ENCODE measurements around the gene CDC42EP3.
A peak's percentile ranks its signal among the peaks of the same experiment; 100 is the strongest.

The CDC42EP3 gene

DNA sequence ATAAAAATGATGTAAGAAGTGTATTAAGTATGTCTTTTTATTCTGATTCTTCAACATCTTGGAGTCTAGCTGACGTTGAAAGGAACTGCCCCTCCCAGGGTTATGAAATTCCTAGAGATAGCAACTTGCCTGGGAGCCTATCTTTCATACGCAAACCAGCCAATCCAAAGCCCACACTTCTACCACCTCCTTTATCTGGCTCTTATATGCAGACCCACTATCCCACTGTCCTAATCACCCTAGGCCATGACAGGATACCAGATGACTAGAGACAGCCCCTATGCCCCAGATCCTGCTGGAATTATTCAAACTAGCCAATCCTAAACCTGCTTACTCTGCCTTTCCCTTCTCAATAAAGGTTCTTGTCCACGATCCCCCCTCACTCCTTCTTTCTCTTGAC is 11.8 kb upstream of the CDC42EP3 start:
- DNase-seq: no peak

DNA sequence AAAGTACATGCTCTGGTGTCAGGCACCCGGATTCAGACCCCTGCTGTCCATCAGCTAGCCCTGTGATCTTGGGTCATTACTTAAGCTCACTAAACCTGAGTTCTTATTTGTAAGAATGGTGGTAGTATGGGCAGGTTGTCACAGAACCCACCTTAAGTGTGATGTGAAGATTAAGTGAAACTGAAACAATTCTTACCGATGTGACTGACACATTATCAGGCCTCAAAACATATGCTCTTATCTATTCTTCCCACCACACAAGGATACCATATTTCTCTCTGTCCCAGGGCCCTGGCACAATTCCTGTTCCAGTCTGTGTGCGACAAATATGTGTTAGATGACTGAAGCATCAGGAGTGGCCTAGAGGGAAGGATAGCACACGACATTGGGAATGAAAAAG is 11.0 kb upstream of the CDC42EP3 start:
- DNase-seq: no peak

- DNase-seq: no peak
Measured at GRCh38 chr2:37681587-37681986, 10.1 kb upstream of the CDC42EP3 start.

DNA sequence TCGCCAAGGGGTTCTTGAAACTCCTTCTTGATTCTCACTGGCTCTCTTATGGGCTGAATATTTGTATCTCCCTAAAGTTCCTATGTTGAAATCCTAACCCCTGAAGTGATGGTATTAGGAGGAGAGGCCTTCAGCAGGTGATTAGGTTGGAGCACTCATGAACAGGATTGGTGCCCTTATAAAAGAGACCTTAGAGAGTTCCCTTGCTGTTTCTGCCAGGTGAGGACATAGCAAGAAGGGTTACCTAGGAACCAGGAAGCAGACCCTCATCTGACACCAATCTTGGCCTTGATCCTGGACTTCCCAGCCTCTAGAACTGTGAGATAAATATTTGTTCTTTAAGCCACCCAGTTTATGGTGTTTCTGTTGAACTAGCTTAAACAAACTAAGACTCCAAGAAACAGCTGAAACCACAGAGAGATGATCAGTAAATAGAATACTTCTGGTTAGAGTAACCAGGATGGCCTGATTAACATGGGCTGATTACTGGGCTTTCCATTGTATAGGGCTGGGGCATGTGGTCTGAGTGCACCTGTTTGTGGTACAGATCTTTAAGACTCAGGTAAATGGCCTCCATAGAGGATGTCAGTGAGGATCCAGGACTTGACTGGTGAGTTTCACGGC is 7.7 kb upstream of the CDC42EP3 start:
- no peak for DNase-seq

DNA sequence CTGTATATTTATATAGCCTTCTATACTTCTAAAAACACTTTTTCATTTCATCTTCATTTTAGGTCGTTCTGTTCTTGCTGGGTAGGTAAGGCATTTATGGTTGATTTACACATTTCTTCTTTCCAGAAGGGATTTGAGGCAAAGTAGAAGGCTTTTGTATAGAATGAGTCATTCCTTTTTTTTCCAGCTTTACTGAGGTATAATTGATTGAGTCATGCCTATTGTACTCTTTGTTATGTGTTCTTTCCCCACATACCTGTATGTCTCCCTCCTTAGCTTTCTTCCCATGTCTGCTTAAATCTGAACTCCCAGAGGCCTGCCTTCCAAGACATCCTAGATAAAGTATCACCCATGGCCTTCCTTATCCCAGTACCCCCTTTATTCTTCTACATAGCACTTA is 4.8 kb upstream of the CDC42EP3 start:
- DNase-seq: no peak

DNA sequence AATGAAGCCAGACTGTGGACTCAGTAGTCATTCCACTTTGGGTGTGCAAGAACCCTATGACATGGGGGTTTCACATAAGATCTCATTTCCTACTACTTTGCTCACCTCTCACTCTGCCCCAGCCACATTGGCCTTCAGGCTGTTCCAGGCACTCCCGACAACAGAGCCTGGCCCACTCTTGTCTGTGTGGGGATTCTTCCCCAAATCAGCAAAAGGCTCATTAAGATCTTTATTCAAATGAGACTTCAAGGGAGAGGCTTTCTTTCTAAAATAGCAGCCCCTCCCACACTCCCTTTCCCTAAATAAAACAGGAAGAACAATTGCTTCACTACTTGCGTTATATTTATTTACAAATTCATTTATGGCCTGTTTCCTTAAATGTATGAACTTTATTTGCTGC is 3.5 kb upstream of the CDC42EP3 start:
- DNase-seq: no peak

DNA sequence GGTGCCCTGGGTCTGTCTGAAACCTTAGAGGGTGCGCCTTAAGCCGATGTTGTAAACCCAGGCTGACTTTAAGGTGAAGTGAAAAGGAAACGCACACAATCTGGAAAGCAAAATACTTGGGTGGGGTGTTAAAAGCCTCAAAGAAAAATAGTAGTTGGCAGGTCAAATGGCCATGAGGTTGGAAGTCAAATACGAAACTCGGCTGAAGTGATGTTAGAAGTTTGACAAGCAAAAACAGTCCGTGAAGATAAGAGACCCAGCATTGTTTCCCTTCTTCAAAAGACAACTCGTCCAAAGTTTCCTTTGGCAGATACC is 1.4 kb upstream of the CDC42EP3 start:
- DNase-seq: no peak

DNA sequence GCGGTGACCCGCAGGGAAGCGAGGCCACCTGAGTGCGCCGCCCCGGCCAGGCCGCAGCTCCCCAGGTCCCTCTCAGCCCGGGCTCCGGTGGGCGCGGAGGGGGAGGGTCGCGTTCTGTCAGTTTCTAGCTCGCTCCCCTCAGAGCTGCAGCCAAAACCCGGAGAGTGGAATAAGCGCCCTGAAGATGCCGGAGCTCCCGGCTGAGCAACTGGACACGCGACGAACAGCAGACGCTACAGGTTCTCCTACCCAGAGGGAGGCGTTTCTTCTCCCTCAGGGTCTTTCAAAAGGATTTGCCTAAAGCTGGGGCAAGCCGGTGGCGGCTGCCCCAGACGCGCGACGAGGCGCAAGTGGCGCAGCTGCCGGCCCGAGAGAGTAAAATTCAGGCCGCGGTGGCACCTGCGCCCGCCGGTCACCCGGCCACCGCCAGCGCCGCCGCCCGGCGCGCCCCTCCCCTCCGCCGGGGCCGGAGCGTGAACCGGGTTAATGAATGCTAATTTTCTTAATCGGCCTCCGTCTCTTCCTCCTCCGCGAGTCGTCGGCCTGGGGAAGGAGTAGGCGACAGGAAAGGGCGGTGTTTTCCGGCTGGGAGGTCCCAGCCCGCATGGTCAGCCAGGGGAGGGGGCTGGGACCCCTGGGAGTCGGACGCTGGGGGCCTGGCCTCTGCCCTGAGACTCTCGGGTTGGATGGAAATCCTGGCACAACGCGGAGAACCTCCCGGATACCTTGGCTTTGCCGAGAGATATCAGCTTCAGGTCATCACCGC is 845 bp upstream of the CDC42EP3 start:
- DNase-seq: peak; percentile 64

- DNase-seq: no peak
Measured at GRCh38 chr2:37671816-37672103, 318 bp upstream of the CDC42EP3 start.

GRCh38 chr2:37670378-37671008 is 949 bp downstream of the CDC42EP3 start:
- no peak for DNase-seq

DNA sequence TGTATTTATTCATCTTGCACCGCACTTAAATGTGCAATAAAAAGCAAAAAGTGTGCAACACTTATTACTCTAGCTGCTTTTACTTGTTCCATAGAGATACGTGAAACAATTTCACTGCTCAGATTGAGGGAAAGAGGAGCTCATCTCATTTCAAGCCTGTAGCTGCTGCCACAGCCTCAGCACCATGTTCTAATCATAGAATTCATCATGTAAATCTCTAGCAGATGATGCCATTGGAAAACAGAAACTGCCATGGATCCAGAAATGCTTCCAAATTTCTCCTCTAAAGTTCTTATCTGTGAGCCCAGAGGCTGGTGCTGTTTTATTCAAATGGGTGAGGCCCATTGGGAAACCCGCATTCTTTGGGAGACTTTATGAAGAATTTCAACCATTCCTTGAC is 2.0 kb downstream of the CDC42EP3 start:
- no peak for DNase-seq

- DNase-seq: no peak
Measured at GRCh38 chr2:37667704-37668103, 3.7 kb downstream of the CDC42EP3 start.

DNA sequence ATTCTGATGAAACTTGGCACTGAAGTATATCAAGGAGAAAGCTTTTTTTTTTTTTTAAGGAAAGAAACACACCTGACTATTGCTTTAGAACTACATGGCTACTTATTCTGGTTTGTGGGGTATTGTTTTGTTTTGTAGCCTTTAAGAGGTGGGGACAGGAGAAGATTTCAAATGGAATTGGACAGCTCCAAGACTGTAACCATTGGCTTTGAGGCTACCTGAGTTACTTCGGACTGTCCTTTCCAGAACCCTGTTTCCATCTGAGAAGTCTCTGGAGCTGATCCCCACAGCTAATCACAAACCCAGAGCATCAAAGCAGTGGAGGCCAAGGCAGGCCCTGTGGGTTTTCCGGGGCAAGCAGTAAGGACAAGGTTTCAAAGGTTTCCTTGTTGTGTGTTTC is 4.7 kb downstream of the CDC42EP3 start:
- no peak for DNase-seq

GRCh38 chr2:37665604-37666362 is 5.7 kb downstream of the CDC42EP3 start:
- DNase-seq: no peak

- DNase-seq: no peak
Measured at GRCh38 chr2:37665043-37665442, 6.4 kb downstream of the CDC42EP3 start.

- DNase-seq: no peak
Measured at GRCh38 chr2:37664231-37664643, 7.2 kb downstream of the CDC42EP3 start.

GRCh38 chr2:37663390-37663789 is 8.1 kb downstream of the CDC42EP3 start:
- DNase-seq: no peak

GRCh38 chr2:37659723-37660122 is 11.7 kb downstream of the CDC42EP3 start:
- no peak for DNase-seq

DNA sequence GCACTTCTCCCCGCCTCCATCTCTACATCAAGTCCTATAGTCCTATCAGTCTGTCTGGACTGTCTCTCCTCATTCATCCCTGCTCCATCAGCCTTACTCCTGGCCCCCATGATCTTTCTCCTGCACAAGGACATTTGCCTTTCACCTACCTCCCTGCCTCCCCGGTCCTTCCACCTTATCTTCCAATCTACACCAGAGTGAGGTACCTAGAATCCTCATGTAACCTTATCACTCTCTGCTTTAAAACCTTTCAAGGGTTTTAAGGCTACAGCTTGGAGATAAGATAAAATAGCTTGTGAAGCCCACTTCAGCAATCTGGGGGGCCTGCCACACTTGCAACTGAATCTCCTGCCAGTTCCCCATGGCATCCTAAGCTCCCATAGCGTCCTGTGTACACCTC is 12.8 kb downstream of the CDC42EP3 start:
- no peak for DNase-seq

- no peak for DNase-seq
Measured at GRCh38 chr2:37657471-37657870, 14.0 kb downstream of the CDC42EP3 start.

GRCh38 chr2:37656512-37657423 is 14.7 kb downstream of the CDC42EP3 start:
- no peak for DNase-seq

GRCh38 chr2:37654932-37655841 is 16.3 kb downstream of the CDC42EP3 start:
- DNase-seq: no peak

All from activated T-cell treated with anti-CD3 and anti-CD28 coated beads for 4 hours (primary cell).